ENCODE measurements around the gene LSR. TPM values are rescaled to one million over a fixed set of nuclear protein-coding genes. Genes with fewer than 3 reads are reported as not detected.
A peak's percentile ranks its signal among the peaks of the same experiment; 100 is the strongest.

The LSR gene
- total RNA-seq, 1 experiment from 2014 or later = 0.63 TPM

GRCh38 chr19:35315883-35316282, 67.1 kb downstream of the LSR start:
- no peaks in the 10 kb centered on the region for H3K79me2 ChIP-seq (ENCODE audit: low read length)
- H3K27ac ChIP-seq (ENCODE audit: low read length) = no peak overlapping the region
- no peak overlapping the region for H3K4me3 ChIP-seq (ENCODE audit: low read length)
- peaks cover 31% of the 10 kb centered on the region for H3K4me1 ChIP-seq (ENCODE audit: low read length)
- H4K20me1 ChIP-seq (ENCODE audit: insufficient read depth, low read depth, low read length) = no peaks in the 10 kb centered on the region
- H3K4me2 ChIP-seq (ENCODE audit: low read depth, low read length, poor library complexity, severe bottlenecking) = no peak overlapping the region
- peak; percentile 61 for DNase-seq
- no peaks in the 10 kb centered on the region for H3K36me3 ChIP-seq (ENCODE audit: insufficient read depth, low read length)
- H3K9me2 ChIP-seq (replicated peaks; ENCODE audit: insufficient read depth, low read length) = no peaks in the 10 kb centered on the region
- no peak overlapping the region for H2AFZ ChIP-seq (ENCODE audit: low read length)
- H3K9ac ChIP-seq (ENCODE audit: low read length) = no peak overlapping the region
- H3K27me3 ChIP-seq (ENCODE audit: low read length) = no peaks in the 10 kb centered on the region
- no peaks in the 10 kb centered on the region for H3K9me3 ChIP-seq (ENCODE audit: low read length)

GRCh38 chr19:35316560-35316959, 67.8 kb downstream of the LSR start:
- Histone ChIP-seq H3K9me2 (replicated peaks; ENCODE audit: insufficient read depth, low read length) (no peaks in the 10 kb centered on the region), H3K4me3 (ENCODE audit: low read length) (no peak overlapping the region), H3K4me1 (ENCODE audit: low read length) (peaks cover 38% of the 10 kb centered on the region), H3K27me3 (ENCODE audit: low read length) (no peaks in the 10 kb centered on the region), H3K36me3 (ENCODE audit: insufficient read depth, low read length) (no peaks in the 10 kb centered on the region), H3K79me2 (ENCODE audit: low read length) (no peaks in the 10 kb centered on the region), H4K20me1 (ENCODE audit: insufficient read depth, low read depth, low read length) (no peaks in the 10 kb centered on the region), H3K9ac (ENCODE audit: low read length) (no peak overlapping the region), H3K27ac (ENCODE audit: low read length) (no peak overlapping the region), H2AFZ (ENCODE audit: low read length) (no peak overlapping the region), H3K9me3 (ENCODE audit: low read length) (no peaks in the 10 kb centered on the region), H3K4me2 (ENCODE audit: low read depth, low read length, poor library complexity, severe bottlenecking) (no peak overlapping the region)
- no peak for DNase-seq

Other genes starting within 250 kb of the LSR start
- 45.2 and 76.4 TPM in 2 replicates for gene GRAMD1A, start 248.7 kb upstream of the LSR start, total RNA-seq (2014; rRNA removed; shearing (Covaris generic); ENCODE audit: low replicate concordance)
- 0.52 and 0.54 TPM in 2 replicates for gene SCN1B, start 218.5 kb upstream of the LSR start, total RNA-seq (2014; rRNA removed; shearing (Covaris generic); ENCODE audit: low replicate concordance)
- gene HPN, start 207.3 kb upstream of the LSR start, total RNA-seq (2014; rRNA removed; shearing (Covaris generic); ENCODE audit: low replicate concordance) = 0.11 TPM in 1 of 2 replicates, not detected in the other
- gene FXYD3, start 133.2 kb upstream of the LSR start, total RNA-seq (2014; rRNA removed; shearing (Covaris generic); ENCODE audit: low replicate concordance) = not detected in 2 replicates
- gene LGI4, start 113.9 kb upstream of the LSR start, total RNA-seq (2014; rRNA removed; shearing (Covaris generic); ENCODE audit: low replicate concordance) = 0.22 TPM in 1 of 2 replicates, not detected in the other
- gene FXYD1, start 110.2 kb upstream of the LSR start, total RNA-seq (2014; rRNA removed; shearing (Covaris generic); ENCODE audit: low replicate concordance) = not detected in 2 replicates
- not detected in 2 replicates for gene FXYD7, start 105.7 kb upstream of the LSR start, total RNA-seq (2014; rRNA removed; shearing (Covaris generic); ENCODE audit: low replicate concordance)
- 89.3 and 134 TPM in 2 replicates for gene FXYD5, start 94.3 kb upstream of the LSR start, total RNA-seq (2014; rRNA removed; shearing (Covaris generic); ENCODE audit: low replicate concordance)
- gene FAM187B, start 20.3 kb upstream of the LSR start, total RNA-seq (2014; rRNA removed; shearing (Covaris generic); ENCODE audit: low replicate concordance) = not detected in 2 replicates
- 97.9 and 224 TPM in 2 replicates for gene USF2, start 20.0 kb downstream of the LSR start, total RNA-seq (2014; rRNA removed; shearing (Covaris generic); ENCODE audit: low replicate concordance)
- gene HAMP, start 33.5 kb downstream of the LSR start, total RNA-seq (2014; rRNA removed; shearing (Covaris generic); ENCODE audit: low replicate concordance) = 0.45 TPM in 1 of 2 replicates, not detected in the other
- gene MAG, start 43.2 kb downstream of the LSR start, total RNA-seq (2014; rRNA removed; shearing (Covaris generic); ENCODE audit: low replicate concordance) = 0.36 TPM in 1 of 2 replicates, not detected in the other
- 454 and 602 TPM in 2 replicates for gene CD22, start 80.2 kb downstream of the LSR start, total RNA-seq (2014; rRNA removed; shearing (Covaris generic); ENCODE audit: low replicate concordance)
- gene FFAR1, start 98.9 kb downstream of the LSR start, total RNA-seq (2014; rRNA removed; shearing (Covaris generic); ENCODE audit: low replicate concordance) = 0.34 and 2.0 TPM in 2 replicates
- gene FFAR3, start 109.5 kb downstream of the LSR start, total RNA-seq (2014; rRNA removed; shearing (Covaris generic); ENCODE audit: low replicate concordance) = not detected in 2 replicates
- not detected in 2 replicates for gene GPR42, start 122.1 kb downstream of the LSR start, total RNA-seq (2014; rRNA removed; shearing (Covaris generic); ENCODE audit: low replicate concordance)
- gene FFAR2, start 199.3 kb downstream of the LSR start, total RNA-seq (2014; rRNA removed; shearing (Covaris generic); ENCODE audit: low replicate concordance) = not detected in 2 replicates
- gene KRTDAP, start 241.5 kb downstream of the LSR start, total RNA-seq (2014; rRNA removed; shearing (Covaris generic); ENCODE audit: low replicate concordance) = not detected in 2 replicates

Measured in Karpas-422 (cell line).